HepG2 (cell line): Measurements from ENCODE around the gene HSPB9.

ENCODE experiments used
- BCL6 ChIP-seq: IDR thresholded peaks from 2 replicates; pipeline ENCODE4 v1.6.1; 2016; ENCODE audit warnings: missing genetic modification reagents, missing compliant biosample characterization
- CEBPB ChIP-seq: IDR thresholded peaks from 2 replicates; pipeline ENCODE4 v1.6.1; 2011; ENCODE audit warnings: low read depth, low read length, improper control_type of control experiment, borderline replicate concordance
- GABPA ChIP-seq, 2 experiments: IDR thresholded peaks; 2 replicates each; pipeline ENCODE4 v1.6.1; 2011 to 2016; ENCODE audit warnings: low read depth in 2 of 2, low read length in 1 of 2, missing biosample characterization in 1 of 2, missing genetic modification characterization in 1 of 2
- RNF2 ChIP-seq: fragments of 450-650 bp; conservative IDR thresholded peaks from 2 replicates; pipeline ENCODE4 v1.6.1; 2016; ENCODE audit warnings: low read depth
- ZNF264 ChIP-seq: sonication (generic); formaldehyde crosslinking; IDR thresholded peaks from 2 replicates; pipeline ENCODE4 v1.4.0; 2020; ENCODE audit warnings: missing genetic modification reagents
- ZNF589 ChIP-seq: sonication (generic); formaldehyde crosslinking; conservative IDR thresholded peaks from 2 replicates; pipeline ENCODE4 v1.8.0; 2022; ENCODE audit warnings: mild to moderate bottlenecking, moderate library complexity, missing genetic modification reagents
- TF ChIP-seq, protein P1 (sequence below): sonication (generic); formaldehyde crosslinking; IDR thresholded peaks from 2 replicates; pipeline ENCODE4 v1.5.0; 2020; ENCODE audit warnings: mild to moderate bottlenecking, missing genetic modification reagents, moderate library complexity
- TF ChIP-seq, protein P2 (sequence below): sonication (generic); formaldehyde crosslinking; IDR thresholded peaks from 2 replicates; pipeline ENCODE4 v1.4.0; 2020; ENCODE audit warnings: mild to moderate bottlenecking, missing genetic modification reagents

DNA sequence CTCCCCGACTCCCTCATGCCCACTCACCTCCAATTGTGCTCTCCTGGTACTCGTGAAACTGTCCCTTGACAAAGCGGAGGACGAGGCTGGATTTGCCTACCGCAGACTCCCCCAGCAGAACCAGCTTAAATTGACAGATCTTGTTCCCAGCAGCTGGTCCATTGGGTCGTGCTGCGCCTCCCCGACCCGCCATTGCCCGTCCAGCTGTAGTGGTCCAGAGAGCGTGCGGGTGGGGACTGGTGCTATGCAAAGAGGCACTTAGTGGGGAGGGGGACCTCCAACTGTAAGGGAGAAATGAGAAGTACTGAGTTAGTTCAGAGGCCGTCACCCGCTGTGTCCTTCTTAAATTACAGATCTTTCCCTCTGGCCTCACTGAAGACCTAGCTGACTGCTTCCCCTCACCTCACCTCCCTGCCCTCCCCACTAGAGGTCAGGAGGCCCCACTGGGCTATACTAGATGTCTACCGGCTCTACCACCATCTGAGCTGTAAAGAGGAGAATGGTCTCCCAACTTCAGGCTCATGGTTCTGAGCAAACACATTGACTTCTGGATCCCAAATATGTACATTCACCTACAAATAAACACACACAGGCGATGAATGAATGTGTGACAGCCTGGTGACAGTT lies 7.8 kb downstream of the HSPB9 start:
- no peak for TF ChIP-seq ZNF264
- no peak for TF ChIP-seq GABPA (IDR thresholded peaks at IDR 0.05; ENCODE audit: low read depth, low read length)
- no peak for TF ChIP-seq GABPA (CRISPR knock-in tag; IDR thresholded peaks at IDR 0.05; ENCODE audit: low read depth)
- TF ChIP-seq, protein P1, sequence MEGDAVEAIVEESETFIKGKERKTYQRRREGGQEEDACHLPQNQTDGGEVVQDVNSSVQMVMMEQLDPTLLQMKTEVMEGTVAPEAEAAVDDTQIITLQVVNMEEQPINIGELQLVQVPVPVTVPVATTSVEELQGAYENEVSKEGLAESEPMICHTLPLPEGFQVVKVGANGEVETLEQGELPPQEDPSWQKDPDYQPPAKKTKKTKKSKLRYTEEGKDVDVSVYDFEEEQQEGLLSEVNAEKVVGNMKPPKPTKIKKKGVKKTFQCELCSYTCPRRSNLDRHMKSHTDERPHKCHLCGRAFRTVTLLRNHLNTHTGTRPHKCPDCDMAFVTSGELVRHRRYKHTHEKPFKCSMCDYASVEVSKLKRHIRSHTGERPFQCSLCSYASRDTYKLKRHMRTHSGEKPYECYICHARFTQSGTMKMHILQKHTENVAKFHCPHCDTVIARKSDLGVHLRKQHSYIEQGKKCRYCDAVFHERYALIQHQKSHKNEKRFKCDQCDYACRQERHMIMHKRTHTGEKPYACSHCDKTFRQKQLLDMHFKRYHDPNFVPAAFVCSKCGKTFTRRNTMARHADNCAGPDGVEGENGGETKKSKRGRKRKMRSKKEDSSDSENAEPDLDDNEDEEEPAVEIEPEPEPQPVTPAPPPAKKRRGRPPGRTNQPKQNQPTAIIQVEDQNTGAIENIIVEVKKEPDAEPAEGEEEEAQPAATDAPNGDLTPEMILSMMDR (CRISPR knock-in tag), result peak; percentile 22
- TF ChIP-seq CEBPB, result no peak
- no peak for TF ChIP-seq BCL6 (CRISPR knock-in tag)
- TF ChIP-seq, protein P2, sequence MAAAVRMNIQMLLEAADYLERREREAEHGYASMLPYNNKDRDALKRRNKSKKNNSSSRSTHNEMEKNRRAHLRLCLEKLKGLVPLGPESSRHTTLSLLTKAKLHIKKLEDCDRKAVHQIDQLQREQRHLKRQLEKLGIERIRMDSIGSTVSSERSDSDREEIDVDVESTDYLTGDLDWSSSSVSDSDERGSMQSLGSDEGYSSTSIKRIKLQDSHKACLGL (CRISPR knock-in tag), result no peak
- TF ChIP-seq RNF2, result no peak
- no peak for TF ChIP-seq ZNF589 (CRISPR knock-in tag)
